Panc1 (cell line): ENCODE data around the gene OGFOD2. TPM values are rescaled to one million over a fixed set of nuclear protein-coding genes. Genes with fewer than 3 reads are reported as not detected.

Source experiments
- ATAC-seq: fragments of 200-7000 bp; cut with Tn5 transposase; 2 replicates; pipeline ENCODE4 v1.9.1; 2020; ENCODE audit warnings: mild to moderate bottlenecking, moderate library complexity
- BruUV-seq: library from RNA; stranded (reverse); fragments of 400-500 nt; replicated peaks from 2 replicates; lab custom pipeline; 2021; lab: Mats Ljungman, UMichigan
- CTCF ChIA-PET: fragments of 300-600 bp; sonication (Branson Sonifier 250); formaldehyde crosslinking; loops from one replicate; lab custom pipeline; 2022; ENCODE audit warnings: antibody characterized with exemption; lab: Charles Lee
- POLR2A ChIA-PET: fragments of 300-600 bp; sonication (Branson Sonifier 250); formaldehyde crosslinking; loops from one replicate; lab custom pipeline; 2022; ENCODE audit warnings: antibody characterized with exemption; lab: Charles Lee
- DNase-seq: peaks from one replicate; pipeline ENCODE4 v3.0.0-alpha.2; 2010; ENCODE audit warnings: low read depth, low spot score
- H3K27ac ChIP-seq: 2 replicates; pipeline ENCODE4 v1.5.1; 2011; ENCODE audit warnings: mild to moderate bottlenecking, low read length, inconsistent platforms
- H3K27me3 ChIP-seq: fragments of 200-500 bp; sonication (Bioruptor generic); 2 replicates; pipeline ENCODE4 v1.6.0; 2014; ENCODE audit warnings: low read length, inconsistent platforms; ENCODE audit not compliant: control insufficient read depth, insufficient read depth
- H3K36me3 ChIP-seq: fragments of 200-500 bp; sonication (Bioruptor generic); 2 replicates; pipeline ENCODE4 v1.5.1; 2014; ENCODE audit warnings: inconsistent platforms, mild to moderate bottlenecking, low read length, moderate library complexity; ENCODE audit not compliant: control insufficient read depth, insufficient read depth
- H3K4me1 ChIP-seq: 2 replicates; pipeline ENCODE4 v1.5.1; 2011; ENCODE audit warnings: inconsistent platforms, mild to moderate bottlenecking, low read length, moderate library complexity; ENCODE audit not compliant: control insufficient read depth, insufficient read depth
- H3K4me3 ChIP-seq, 2 experiments: 2 replicates each; pipeline ENCODE4 v1.5.1; 2011 to 2012; ENCODE audit warnings: low read depth in 2 of 2, low read length in 2 of 2, mild to moderate bottlenecking in 2 of 2, inconsistent platforms in 1 of 2, moderate library complexity in 1 of 2
- H3K9me3 ChIP-seq: fragments of 200-500 bp; sonication (Bioruptor generic); 2 replicates; pipeline ENCODE4 v1.5.1; 2014; ENCODE audit warnings: low read depth, mild to moderate bottlenecking, inconsistent platforms, low read length, moderate library complexity; ENCODE audit not compliant: control insufficient read depth, insufficient read depth
- CTCF ChIP-seq: fragments of 450-650 bp; IDR thresholded peaks from 2 replicates; pipeline ENCODE4 v1.5.1; 2017; ENCODE audit warnings: mild to moderate bottlenecking
- POLR2AphosphoS5 ChIP-seq: IDR thresholded peaks from 2 replicates; pipeline ENCODE4 v1.6.1; 2012; ENCODE audit warnings: mild to moderate bottlenecking, low read depth, low read length, moderate library complexity
- REST ChIP-seq, 2 experiments: IDR thresholded peaks; 2 replicates each; pipeline ENCODE4 v1.6.1; 2011 to 2012; ENCODE audit warnings: low read depth in 2 of 2, control low read depth in 1 of 2, low read length in 1 of 2, mild to moderate bottlenecking in 1 of 2, moderate library complexity in 1 of 2; ENCODE audit not compliant: insufficient read depth in 1 of 2
- SIN3A ChIP-seq: IDR thresholded peaks from 2 replicates; pipeline ENCODE4 v1.6.1; 2012; ENCODE audit warnings: low read depth, mild to moderate bottlenecking, low read length, moderate library complexity, borderline replicate concordance; ENCODE audit not compliant: insufficient read depth
- TCF7L2 ChIP-seq: IDR thresholded peaks from 2 replicates; pipeline ENCODE4 v1.6.1; 2011; ENCODE audit warnings: mild to moderate bottlenecking, low read depth, low read length, inconsistent platforms
- in situ Hi-C: cut with HindIII; loops from 2 replicates; pipeline ENCODE4 v1.10.0; 2016; ENCODE audit warnings: low sequenced_read_pairs, low pct_unique_long_range_greater_than_20kb
- intact Hi-C: fragments of 100-400 bp; cut with micrococcal nuclease; formaldehyde crosslinking; loops from one replicate; pipeline ENCODE4 v1.10.0; 2022; ENCODE audit not compliant: unreplicated experiment
- total RNA-seq: library from RNA; stranded (reverse); gene quantifications from one replicate; pipeline ENCODE4 v1.2.1, GENCODE V29; 2021; ENCODE audit not compliant: unreplicated experiment

OGFOD2 gene
- total RNA-seq, 1 experiment from 2014 or later = 32.0 TPM

- BruUV-seq = no TSS peak
- DNase-seq = peak; percentile 91
- Histone ChIP-seq H3K4me3 (no peak overlapping the region), H3K36me3 (no peaks in the 10 kb centered on the region), H3K27ac (peak overlapping the region; percentile 85), H3K4me1 (peaks cover 68% of the 10 kb centered on the region), H3K27me3 (no peaks in the 10 kb centered on the region), H3K9me3 (no peaks in the 10 kb centered on the region)
- intact Hi-C loops (no loop called here), in situ Hi-C loops (no loop called here)
- TF ChIP-seq POLR2AphosphoS5 = 0 out of 2 replicates have a peak, but pooled peaks have one; percentile 31
- TF ChIP-seq TCF7L2 = no peak
- TF ChIP-seq CTCF = no peak
- no peak for TF ChIP-seq SIN3A
- no peak; a peak in 1 of 4 replicates for TF ChIP-seq REST (IDR thresholded peaks at IDR 0.05; ENCODE audit: insufficient read depth in 1 of 2, low read depth in 2 of 2, low read length in 1 of 2)
- ChIA-PET POLR2A (interaction anchor here (0.5 to 0.7 kb wide), 2 partner anchors 22 to 54 kb away, joined by 6 read pairs; no protein-coding TSS in a partner anchor), CTCF (interaction anchor here (0.6 to 1.0 kb wide), 2 partner anchors 21 to 48 kb away, joined by 8 to 13 read pairs; no protein-coding TSS in a partner anchor)
- peak; percentile 72 for ATAC-seq
These were observed 28.2 kb upstream of the OGFOD2 start for GRCh38 chr12:122946690-122947341.

GRCh38 chr12:122947352-122947792 is 27.7 kb upstream of the OGFOD2 start:
- CTCF ChIA-PET = interaction anchor here (0.6 to 1.0 kb wide), 2 partner anchors 20 to 49 kb away, joined by 8 to 13 read pairs; no protein-coding TSS in a partner anchor
- DNase-seq = no peak
- POLR2A ChIA-PET = interaction anchor here (0.5 to 0.7 kb wide), 2 partner anchors 22 to 54 kb away, joined by 6 read pairs; no protein-coding TSS in a partner anchor
- in situ Hi-C loops (no loop called here), intact Hi-C loops (no loop called here)
- Histone ChIP-seq H3K27ac (peak overlapping the region; percentile 85), H3K36me3 (no peaks in the 10 kb centered on the region), H3K9me3 (no peaks in the 10 kb centered on the region), H3K4me3 (no peak overlapping the region), H3K4me1 (peaks cover 71% of the 10 kb centered on the region), H3K27me3 (no peaks in the 10 kb centered on the region)
- no TSS peak for BruUV-seq
- 0 out of 2 replicates have a peak, but pooled peaks have one; percentile 7 for TF ChIP-seq POLR2AphosphoS5
- TF ChIP-seq TCF7L2 = no peak
- no peak for ATAC-seq
